DOHH2 (cell line): ENCODE data around the gene CEBPE.

ENCODE experiments used
- H3F3A ChIP-seq: fragments of 200-600 bp; sonication (generic), shearing (Covaris generic); 2 replicates; pipeline ENCODE4 v1.6.0; 2016; ENCODE audit warnings: antibody characterized with exemption, mild to moderate bottlenecking; ENCODE audit not compliant: control insufficient read depth, insufficient read depth
- H3K27ac ChIP-seq: fragments of 200-600 bp; sonication (generic); 2 replicates; pipeline ENCODE4 v1.5.1; 2014; ENCODE audit warnings: low read depth, mild to moderate bottlenecking, low read length, moderate library complexity
- H3K27me3 ChIP-seq: fragments of 200-600 bp; sonication (generic); 2 replicates; pipeline ENCODE4 v1.6.1; 2014; ENCODE audit warnings: mild to moderate bottlenecking, low read length, mixed read lengths; ENCODE audit not compliant: control insufficient read depth
- H3K36me3 ChIP-seq: fragments of 200-600 bp; sonication (generic); 2 replicates; pipeline ENCODE4 v1.6.1; 2014; ENCODE audit warnings: mild to moderate bottlenecking, low read length, moderate library complexity, mixed read lengths; ENCODE audit not compliant: control insufficient read depth
- H3K4me1 ChIP-seq: fragments of 200-600 bp; sonication (generic); 2 replicates; pipeline ENCODE4 v1.6.1; 2014; ENCODE audit warnings: mild to moderate bottlenecking, low read length, mixed read lengths; ENCODE audit not compliant: control insufficient read depth
- H3K4me2 ChIP-seq: fragments of 200-600 bp; sonication (generic); 2 replicates; pipeline ENCODE4 v1.6.0; 2014; ENCODE audit warnings: mild to moderate bottlenecking, low read length, moderate library complexity
- H3K4me3 ChIP-seq: fragments of 200-600 bp; sonication (generic); 2 replicates; pipeline ENCODE4 v1.5.1; 2014; ENCODE audit warnings: mild to moderate bottlenecking, low read length, mixed read lengths
- H3K79me2 ChIP-seq: fragments of 200-600 bp; sonication (generic); 2 replicates; pipeline ENCODE4 v1.6.1; 2014; ENCODE audit warnings: mild to moderate bottlenecking, low read length, mixed read lengths; ENCODE audit not compliant: control insufficient read depth
- H3K9me2 ChIP-seq: fragments of 200-600 bp; sonication (generic); replicated peaks from 2 replicates; pipeline ENCODE4 v1.6.1; 2014; ENCODE audit warnings: mild to moderate bottlenecking, low read length, mixed read lengths; ENCODE audit not compliant: control insufficient read depth
- H3K9me3 ChIP-seq: fragments of 200-600 bp; sonication (generic); 2 replicates; pipeline ENCODE4 v1.6.1; 2014; ENCODE audit warnings: antibody characterized with exemption, low read length, mixed read lengths; ENCODE audit not compliant: control insufficient read depth, insufficient read depth
- H4K20me1 ChIP-seq: fragments of 200-600 bp; sonication (generic); 2 replicates; pipeline ENCODE4 v1.6.0; 2014; ENCODE audit warnings: low read depth, mild to moderate bottlenecking, antibody characterized with exemption, low read length, moderate library complexity; ENCODE audit not compliant: control insufficient read depth, insufficient read depth
- CTCF ChIP-seq: fragments of 200-600 bp; sonication (generic); IDR thresholded peaks from one replicate; pipeline ENCODE4 v1.5.1; 2014; ENCODE audit warnings: antibody characterized with exemption, mild to moderate bottlenecking, low read depth, low read length; ENCODE audit not compliant: poor library complexity, severe bottlenecking
- EZH2phosphoT487 ChIP-seq: fragments of 200-600 bp; sonication (generic); IDR thresholded peaks from 2 replicates; pipeline ENCODE4 v1.6.1; 2017; ENCODE audit warnings: borderline replicate concordance, mild to moderate bottlenecking, antibody characterized with exemption, low read length, moderate library complexity, mixed read lengths

The CEBPE gene

GRCh38 chr14:23101986-23102625, 16.9 kb downstream of the CEBPE start:
- Histone ChIP-seq H4K20me1 (no peaks in the 10 kb centered on the region; the same call in 1 of the 2 replicates), H3K4me3 (no peak overlapping the region), H3K79me2 (peaks cover 13% of the 10 kb centered on the region), H3K4me1 (peaks cover 13% of the 10 kb centered on the region), H3K27me3 (no peaks in the 10 kb centered on the region; the same call in 1 of the 2 replicates), H3F3A (no peaks in the 10 kb centered on the region), H3K4me2 (no peak overlapping the region), H3K36me3 (peaks cover 18% of the 10 kb centered on the region), H3K9me2 (no peaks in the 10 kb centered on the region), H3K27ac (no peak overlapping the region), H3K9me3 (no peaks in the 10 kb centered on the region)
- TF ChIP-seq EZH2phosphoT487 = no peak
- no peak for TF ChIP-seq CTCF

GRCh38 chr14:23101213-23101970, 17.7 kb downstream of the CEBPE start:
- H3K27me3 ChIP-seq = no peaks in the 10 kb centered on the region; the same call in 1 of the 2 replicates
- no peaks in the 10 kb centered on the region for H3K9me2 ChIP-seq
- H3K9me3 ChIP-seq = no peaks in the 10 kb centered on the region
- no peaks in the 10 kb centered on the region for H3F3A ChIP-seq
- peaks cover 20% of the 10 kb centered on the region for H3K4me1 ChIP-seq
- H3K4me3 ChIP-seq = no peak overlapping the region
- peaks cover 20% of the 10 kb centered on the region for H3K79me2 ChIP-seq
- peaks cover 23% of the 10 kb centered on the region for H3K36me3 ChIP-seq
- H4K20me1 ChIP-seq = no peaks in the 10 kb centered on the region; the same call in 1 of the 2 replicates
- H3K27ac ChIP-seq = no peak overlapping the region
- no peak overlapping the region for H3K4me2 ChIP-seq
- TF ChIP-seq CTCF (no peak), EZH2phosphoT487 (no peak)

GRCh38 chr14:23099212-23099861, 19.7 kb downstream of the CEBPE start:
- Histone ChIP-seq H3K4me3 (no peak overlapping the region), H3K27me3 (no peaks in the 10 kb centered on the region; the same call in 1 of the 2 replicates), H3K9me2 (no peaks in the 10 kb centered on the region), H3K27ac (no peak overlapping the region), H3K4me2 (no peak overlapping the region), H3K36me3 (peaks cover 26% of the 10 kb centered on the region), H3F3A (no peaks in the 10 kb centered on the region), H3K4me1 (peaks cover 9% of the 10 kb centered on the region), H3K9me3 (no peaks in the 10 kb centered on the region), H4K20me1 (no peaks in the 10 kb centered on the region; the same call in 1 of the 2 replicates), H3K79me2 (peaks cover 36% of the 10 kb centered on the region)
- no peak for TF ChIP-seq EZH2phosphoT487
- TF ChIP-seq CTCF = no peak
